NCI-H2171 treated with DMSO at 0.1 percent for 48 hours (cell line): ENCODE data around the gene SIN3B.

Source experiments
- DNase-seq: peaks from one replicate; lab custom pipeline; 2025; lab: John Stamatoyannopoulos, UW

SIN3B gene

DNA sequence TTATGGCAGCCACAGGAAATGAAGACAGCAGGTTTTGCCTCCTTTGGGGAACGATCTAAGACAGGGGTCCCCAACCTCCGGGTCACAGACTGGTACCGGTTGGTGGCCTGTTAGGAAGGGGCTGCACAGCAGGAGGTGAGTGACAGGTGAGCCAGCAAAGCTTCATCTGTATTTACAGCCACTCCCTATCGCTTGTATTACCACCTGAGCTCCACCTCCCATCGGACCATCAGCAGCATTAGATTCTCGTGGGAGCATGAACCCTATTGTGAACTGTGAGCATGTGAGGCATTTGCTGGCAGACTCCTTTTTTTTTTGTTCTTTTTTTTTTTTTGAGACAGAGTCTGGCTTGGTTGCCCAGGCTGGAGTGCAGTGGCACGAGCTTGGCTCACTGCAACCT lies 81.8 kb downstream of the SIN3B start:
- DNase-seq = no peak

DNA sequence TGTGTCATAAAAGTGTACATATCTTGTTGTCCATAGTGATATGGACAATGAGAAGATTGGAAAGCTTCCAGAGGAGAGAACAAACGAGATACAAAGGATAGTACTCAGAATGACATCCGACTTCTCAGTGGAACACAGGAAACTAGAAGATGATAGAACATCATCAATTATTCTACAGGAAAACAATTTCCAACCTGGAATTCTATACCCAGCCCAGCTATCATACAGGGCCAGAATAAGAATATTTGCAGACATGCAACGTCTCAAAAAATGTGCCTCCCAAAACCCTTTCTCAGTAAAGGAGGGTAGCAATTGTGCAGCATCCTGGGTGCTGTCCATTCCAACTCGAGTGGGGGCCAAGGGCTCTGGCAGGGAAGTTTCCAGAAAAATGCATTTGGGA lies 83.6 kb downstream of the SIN3B start:
- no peak for DNase-seq

DNA sequence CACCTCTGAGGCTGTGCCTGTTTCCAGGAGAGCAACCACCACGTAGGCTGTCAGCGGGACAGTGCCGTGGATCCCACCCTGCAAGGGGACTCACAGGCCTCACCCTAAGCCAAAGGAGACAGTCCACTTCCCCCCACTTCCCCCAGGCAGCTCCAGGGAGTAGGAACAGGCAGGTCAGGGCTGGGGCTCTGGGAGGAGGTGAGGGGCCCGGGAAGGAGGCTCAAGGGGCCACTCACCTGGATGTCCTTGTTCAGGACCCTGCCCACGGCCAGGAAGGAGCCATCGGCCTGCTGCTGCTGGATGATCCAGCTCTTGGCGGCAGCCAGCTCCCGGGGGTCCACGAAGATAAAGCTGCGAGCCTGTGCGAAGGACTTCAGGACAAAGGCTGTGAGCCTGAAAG lies 85.2 kb downstream of the SIN3B start:
- no peak for DNase-seq

DNA sequence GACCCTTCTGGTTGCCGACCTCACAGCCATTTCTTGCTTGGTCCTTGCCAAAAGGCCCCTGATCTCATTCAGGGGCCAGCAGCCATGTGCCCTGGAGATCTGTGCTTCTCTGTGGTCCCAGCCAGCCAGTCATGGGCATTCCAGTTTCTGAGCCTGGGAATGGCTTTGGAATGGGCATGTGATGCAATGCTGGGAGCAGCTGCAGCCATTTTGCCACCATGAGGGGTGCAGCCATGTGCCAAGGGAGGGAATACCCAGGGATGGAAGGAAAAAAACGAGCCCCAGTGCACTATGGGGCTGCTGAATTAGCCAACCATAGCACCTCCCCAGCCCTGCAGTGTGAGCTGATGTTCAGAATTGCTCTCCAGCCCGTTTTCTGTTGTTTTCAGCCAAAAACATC lies 85.9 kb downstream of the SIN3B start:
- no peak for DNase-seq

DNA sequence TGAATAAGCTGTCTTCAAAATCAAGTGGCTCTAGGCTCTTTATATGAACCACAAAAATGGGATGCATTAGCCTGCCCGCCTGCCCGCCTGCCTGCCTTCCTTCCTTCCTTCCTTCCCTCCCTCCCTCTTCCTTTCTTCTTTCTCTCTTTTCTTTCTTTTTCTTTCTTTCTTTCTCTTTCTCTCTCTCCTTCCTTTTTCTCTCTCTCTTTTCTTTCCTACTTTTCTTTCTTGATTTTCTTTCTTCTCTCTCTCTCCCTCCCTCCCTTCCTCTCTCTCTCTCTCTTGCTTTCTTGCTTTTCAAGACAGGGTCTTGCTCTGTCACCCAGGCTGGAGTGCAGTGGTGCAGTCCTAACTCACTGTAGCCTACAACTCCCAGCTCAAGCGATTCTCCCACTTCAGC lies 86.5 kb downstream of the SIN3B start:
- DNase-seq = no peak

DNA sequence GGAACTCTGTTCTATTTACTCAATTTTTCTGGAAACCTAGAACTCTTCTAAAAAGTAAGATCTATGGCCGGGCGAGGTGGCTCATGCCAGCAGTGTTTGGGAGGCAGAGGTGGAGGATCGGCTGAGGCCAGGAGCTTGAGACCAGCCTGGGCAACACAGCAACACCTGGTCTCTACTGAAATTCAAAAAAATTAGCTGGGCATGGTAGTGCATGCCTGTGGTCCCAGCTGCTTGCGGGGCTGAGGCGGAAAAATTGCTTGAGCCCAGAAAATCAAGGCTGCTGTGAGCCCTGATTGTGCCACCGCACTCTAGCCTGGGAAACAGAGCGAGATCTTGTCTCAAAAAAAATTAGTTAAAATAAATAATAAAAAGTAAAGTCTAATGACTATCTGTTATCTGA lies 88.2 kb downstream of the SIN3B start:
- no peak for DNase-seq

DNA sequence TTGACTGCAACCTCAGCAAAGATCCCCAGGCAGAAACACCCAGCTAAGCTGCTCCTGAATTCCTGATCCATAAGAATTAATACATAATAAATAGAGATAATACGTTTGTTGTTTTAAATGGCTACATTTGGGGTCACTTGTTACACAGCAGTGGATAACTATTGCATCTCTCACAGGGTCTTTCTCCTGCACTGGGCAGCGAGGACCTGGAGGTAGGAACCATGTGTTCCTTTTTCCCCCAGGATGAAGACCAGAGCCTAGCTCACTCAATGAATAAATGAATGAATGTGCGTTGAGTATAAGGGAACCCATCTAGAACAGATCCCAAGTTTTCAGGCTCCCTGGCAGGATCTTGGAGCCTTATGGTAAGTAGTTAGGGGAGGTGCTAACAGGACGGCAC lies 90.3 kb downstream of the SIN3B start:
- no peak for DNase-seq

DNA sequence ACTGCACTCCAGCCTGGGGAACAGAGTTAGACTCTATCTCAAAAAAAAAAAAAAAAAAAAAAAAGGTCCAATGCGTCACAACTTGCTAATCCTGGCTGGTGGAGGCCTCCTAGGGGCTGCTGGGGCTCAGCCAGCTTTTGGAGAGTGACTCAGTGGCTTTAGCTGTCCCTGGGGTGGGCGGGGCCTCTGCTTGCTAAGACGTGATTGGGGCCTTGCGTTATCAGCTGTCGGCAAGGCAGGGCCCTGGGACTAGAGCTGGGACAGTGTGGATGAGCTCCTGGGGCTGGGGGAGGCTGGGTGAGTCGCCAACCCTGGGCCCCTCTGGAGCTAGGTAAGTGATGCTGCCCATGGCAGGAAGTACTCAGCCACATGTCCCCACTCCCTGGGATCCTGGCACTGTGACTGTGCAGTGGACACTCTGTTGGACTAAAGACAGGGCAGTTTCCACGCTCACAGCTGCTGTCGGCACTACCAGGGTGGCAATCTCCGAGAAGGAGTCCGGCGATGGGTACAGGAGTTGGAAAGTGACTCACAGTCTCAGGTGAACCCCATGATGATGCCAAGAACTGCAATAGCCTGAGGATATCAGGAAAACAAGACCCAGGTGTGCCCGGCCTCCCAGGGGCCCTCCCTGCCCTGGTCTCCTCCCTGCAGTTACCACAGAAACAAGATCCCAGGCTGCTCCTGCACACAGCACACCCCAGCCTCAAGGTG lies 91.8 kb downstream of the SIN3B start:
- DNase-seq = no peak

DNA sequence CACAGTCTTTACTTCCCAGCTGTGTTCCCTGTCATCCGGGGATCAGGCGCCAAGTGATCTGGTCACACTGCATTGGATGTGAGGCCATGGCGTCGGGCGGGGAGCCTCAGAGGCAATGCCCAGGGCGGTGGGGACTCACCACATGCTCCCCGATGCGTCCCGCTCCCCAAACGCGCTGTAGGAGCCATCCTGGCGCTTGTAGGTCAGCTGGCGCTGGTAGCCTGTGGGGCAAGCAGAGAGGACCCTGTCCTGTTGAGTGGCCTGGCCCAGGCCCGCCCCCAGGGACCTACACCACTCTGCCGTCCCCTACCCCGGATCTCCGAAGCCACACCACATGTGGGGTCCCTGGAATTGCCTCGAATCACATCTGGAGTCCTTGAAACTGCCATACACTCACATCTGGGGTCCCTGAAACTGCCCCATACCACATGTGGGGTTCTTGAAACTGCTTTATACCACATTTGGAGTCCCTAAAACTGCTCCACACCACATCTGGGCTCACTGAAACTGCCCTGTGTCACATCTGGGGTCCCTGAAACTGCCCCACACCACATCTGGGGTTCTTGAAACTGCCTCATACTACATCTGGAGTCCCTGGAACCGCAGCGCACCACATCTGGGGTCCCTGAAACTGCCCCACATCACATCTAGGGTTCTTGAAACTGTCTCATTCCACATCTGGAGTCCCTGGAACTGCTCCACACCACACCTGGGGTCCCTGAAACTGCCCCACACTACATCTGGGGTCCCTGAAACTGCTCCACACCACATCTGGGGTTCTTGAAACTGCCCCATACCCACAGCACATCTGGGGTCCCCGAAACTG lies 92.8 kb downstream of the SIN3B start:
- DNase-seq = no peak

DNA sequence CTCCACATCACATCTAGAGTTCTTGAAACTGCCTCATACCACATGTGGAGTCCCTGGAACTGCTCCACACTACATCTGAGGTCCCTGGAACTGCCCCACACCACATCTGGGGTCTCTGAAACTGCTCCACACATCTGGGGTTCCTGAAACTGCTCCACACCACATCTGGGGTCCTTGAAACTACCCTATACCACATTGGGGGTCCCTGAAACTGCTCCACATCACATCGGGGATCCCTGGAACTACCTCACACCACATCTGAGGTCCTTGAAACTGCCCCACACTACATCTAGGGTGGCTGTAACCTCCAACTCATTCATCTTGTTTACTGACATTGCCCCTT lies 93.4 kb downstream of the SIN3B start:
- no peak for DNase-seq

DNA sequence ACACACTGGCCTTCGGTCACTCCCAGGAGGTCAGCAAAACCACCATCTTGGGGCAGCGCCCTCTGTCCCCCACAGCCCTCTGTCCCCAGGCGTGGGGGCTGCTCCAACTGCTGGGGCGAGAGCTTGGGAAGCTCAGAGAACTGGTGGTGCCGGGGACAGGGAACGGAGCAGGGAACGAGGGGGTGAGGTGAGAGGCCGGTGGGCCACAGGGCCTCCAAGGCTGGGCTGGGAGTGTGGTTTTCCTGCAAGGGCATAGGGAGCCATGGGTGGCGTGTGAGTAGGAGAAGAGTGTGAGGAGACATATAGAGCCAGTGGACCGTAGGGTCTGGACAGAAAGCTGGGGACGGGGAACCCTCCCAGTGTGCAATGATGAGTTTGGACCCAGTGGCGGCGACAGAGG lies 93.8 kb downstream of the SIN3B start:
- DNase-seq = no peak

DNA sequence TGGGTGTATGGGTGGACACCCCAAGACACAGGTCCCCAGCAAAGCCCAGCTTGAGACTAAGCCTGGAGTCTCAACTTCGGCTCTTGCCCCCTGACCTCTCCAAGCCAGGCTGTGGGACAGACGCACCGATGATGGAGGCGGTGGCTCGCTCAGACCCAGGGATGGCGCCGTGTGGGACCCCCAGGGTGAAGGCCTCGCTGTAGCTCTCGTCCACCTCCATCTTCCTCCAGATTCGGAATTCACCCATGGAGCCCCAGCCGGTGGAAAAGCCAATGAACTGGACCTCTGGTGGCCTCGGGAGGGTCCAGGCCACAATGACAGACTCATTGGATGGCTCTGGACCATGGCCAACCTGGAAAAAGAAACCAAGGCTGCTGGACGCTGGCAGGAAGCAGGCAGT lies 98.7 kb downstream of the SIN3B start:
- DNase-seq = no peak

DNA sequence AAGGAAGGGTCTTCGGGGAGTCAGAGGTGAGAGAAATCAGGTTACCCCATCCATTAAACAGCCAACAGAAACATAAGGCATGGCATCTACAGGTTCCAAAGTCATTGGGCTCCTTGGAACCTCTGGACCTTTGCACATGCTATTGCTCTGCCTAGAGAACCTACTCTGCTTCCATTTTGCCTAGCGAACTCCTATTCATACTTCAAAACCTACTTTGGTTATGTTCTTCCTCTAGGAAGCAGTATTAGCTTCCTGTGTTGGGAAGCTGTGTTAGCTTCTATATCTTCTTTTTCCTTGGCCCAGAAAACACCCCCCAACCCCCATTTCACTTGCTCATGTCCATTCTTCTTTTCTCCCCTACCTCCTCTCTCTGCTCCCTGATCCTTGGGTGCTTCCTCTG lies 99.2 kb downstream of the SIN3B start:
- DNase-seq = no peak

DNA sequence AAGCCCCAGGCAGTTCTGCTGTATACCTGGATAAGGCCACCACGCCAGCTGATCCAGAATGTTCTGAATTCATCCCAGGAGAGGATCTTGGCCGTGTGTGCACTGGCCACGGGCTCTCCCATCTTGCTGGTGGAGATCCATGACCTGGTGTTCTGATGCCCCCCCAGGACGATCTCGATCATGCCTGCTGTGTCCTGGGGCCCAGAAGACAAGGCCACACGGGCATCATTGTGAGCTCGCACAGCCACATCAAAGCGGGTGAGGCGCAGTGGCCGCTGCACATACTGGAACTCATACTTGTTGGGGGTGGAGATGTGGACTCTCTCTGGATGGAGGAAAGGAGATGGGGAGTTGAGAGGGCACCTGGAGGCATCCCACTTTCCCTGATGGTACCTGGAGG lies 99.7 kb downstream of the SIN3B start:
- no peak for DNase-seq
